ENCODE results near the gene SRC. TPM values are rescaled to one million over a fixed set of nuclear protein-coding genes. Genes with fewer than 3 reads are reported as not detected.

SRC gene
- total RNA-seq, 4 donors from 2014 or later, result 1.0 to 2.3 (median 1.8) TPM

DNA sequence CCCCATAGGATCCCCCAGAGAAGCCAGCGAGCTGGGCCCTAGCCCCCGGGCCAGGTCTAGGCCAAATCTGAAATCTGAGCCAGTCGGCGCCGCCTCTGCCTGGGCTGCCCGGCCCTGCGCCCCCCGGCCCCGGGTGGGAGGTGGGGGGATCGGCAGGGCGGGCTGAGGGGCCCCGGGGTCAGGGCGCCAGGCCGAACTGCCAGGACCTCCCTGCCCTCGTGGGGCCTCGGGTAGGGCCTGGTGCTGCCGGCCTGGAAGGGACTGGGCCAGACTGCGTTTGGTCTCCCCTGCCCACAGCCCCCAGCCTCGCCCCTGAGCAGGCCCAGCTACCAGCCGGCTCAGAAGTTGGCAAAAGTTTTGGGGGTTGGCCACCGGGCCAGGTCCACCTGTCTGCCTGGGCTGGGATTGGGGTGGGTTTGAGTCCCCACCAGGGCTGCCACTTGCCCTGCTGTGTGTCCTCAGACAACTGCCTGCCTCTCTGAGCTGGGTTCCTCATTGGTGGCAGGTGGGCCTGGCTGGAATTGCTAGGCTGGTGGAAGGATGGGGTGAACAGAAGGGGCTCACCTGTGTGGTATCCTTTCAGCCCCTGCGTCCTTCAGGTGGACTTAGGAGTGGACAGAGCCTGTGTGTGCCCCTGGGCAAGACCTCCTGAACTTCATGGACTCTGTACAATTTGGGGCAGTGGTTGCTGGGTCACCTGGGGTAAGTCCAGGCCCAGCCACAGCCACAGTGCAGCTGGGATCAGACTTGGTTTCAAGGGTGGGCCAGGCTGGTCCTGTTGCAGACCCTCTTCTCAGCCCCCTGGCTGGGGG is 801 bp downstream of the SRC start:
- peak overlapping the region; percentile 42 to 65 (median 56) for H3K4me3 ChIP-seq
- peak overlapping the region; percentile 25 to 69 (median 56) for H3K27ac ChIP-seq
- H3K36me3 ChIP-seq, result no peaks in the 10 kb centered on the region
- DNase-seq (no peak), ATAC-seq (no peak)
- in situ Hi-C loops (cut with MboI; ENCODE audit: low sequenced_read_pairs in 4 of 4), result no loop called here
- no peak for TF ChIP-seq POLR2A (IDR thresholded peaks at IDR 0.05)
- TF ChIP-seq, protein P1, sequence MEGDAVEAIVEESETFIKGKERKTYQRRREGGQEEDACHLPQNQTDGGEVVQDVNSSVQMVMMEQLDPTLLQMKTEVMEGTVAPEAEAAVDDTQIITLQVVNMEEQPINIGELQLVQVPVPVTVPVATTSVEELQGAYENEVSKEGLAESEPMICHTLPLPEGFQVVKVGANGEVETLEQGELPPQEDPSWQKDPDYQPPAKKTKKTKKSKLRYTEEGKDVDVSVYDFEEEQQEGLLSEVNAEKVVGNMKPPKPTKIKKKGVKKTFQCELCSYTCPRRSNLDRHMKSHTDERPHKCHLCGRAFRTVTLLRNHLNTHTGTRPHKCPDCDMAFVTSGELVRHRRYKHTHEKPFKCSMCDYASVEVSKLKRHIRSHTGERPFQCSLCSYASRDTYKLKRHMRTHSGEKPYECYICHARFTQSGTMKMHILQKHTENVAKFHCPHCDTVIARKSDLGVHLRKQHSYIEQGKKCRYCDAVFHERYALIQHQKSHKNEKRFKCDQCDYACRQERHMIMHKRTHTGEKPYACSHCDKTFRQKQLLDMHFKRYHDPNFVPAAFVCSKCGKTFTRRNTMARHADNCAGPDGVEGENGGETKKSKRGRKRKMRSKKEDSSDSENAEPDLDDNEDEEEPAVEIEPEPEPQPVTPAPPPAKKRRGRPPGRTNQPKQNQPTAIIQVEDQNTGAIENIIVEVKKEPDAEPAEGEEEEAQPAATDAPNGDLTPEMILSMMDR (IDR thresholded peaks at IDR 0.05 in 4 of 5, conservative IDR thresholded peaks at IDR 0.05 in 1 of 5), result no peak
- H3K4me1 ChIP-seq, result no peaks in the 10 kb centered on the region
- intact Hi-C loops (cut with DNase I; ENCODE audit: low total_unique reads), result no loop called here
- H3K27me3 ChIP-seq, result peaks cover 3 to 13% (median 10%) of the 10 kb centered on the region in 3 donors
- H3K9me3 ChIP-seq, result no peaks in the 10 kb centered on the region

DNA sequence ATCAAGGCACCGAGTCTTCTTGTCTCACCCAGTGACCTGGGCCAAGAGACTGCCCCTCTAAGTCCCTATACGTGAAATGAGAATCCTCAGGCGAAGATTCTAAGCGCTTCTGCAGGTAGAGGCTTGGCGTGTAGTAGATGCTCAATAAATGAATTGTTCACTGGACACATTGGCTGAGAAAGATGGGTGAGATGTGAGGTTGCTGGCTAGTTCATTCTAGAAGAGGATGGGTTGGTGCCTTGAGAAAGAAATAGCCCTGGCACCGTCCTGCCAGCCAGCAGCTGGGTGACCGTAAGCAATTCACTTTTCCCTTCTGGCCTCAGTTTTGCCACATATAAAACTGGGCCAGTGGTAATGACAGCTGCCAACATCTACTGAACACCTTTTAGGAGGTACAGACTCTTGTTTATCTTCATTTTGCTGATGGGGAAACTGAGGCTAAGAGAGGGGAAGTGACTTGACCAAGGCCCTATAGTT is 1.4 kb downstream of the SRC start:
- ATAC-seq, result no peak
- Histone ChIP-seq H3K27me3 (peaks cover 3 to 13% (median 10%) of the 10 kb centered on the region in 3 donors), H3K36me3 (no peaks in the 10 kb centered on the region), H3K4me1 (no peaks in the 10 kb centered on the region), H3K9me3 (no peaks in the 10 kb centered on the region), H3K27ac (no peak overlapping the region), H3K4me3 (no peak overlapping the region)
- no peak for DNase-seq
- no peak for TF ChIP-seq POLR2A (IDR thresholded peaks at IDR 0.05)
- TF ChIP-seq, protein P1 (IDR thresholded peaks at IDR 0.05 in 4 of 5, conservative IDR thresholded peaks at IDR 0.05 in 1 of 5), result no peak
- in situ Hi-C loops (cut with MboI; ENCODE audit: low sequenced_read_pairs in 4 of 4) (no loop called here), intact Hi-C loops (cut with DNase I; ENCODE audit: low total_unique reads) (no loop called here)

DNA sequence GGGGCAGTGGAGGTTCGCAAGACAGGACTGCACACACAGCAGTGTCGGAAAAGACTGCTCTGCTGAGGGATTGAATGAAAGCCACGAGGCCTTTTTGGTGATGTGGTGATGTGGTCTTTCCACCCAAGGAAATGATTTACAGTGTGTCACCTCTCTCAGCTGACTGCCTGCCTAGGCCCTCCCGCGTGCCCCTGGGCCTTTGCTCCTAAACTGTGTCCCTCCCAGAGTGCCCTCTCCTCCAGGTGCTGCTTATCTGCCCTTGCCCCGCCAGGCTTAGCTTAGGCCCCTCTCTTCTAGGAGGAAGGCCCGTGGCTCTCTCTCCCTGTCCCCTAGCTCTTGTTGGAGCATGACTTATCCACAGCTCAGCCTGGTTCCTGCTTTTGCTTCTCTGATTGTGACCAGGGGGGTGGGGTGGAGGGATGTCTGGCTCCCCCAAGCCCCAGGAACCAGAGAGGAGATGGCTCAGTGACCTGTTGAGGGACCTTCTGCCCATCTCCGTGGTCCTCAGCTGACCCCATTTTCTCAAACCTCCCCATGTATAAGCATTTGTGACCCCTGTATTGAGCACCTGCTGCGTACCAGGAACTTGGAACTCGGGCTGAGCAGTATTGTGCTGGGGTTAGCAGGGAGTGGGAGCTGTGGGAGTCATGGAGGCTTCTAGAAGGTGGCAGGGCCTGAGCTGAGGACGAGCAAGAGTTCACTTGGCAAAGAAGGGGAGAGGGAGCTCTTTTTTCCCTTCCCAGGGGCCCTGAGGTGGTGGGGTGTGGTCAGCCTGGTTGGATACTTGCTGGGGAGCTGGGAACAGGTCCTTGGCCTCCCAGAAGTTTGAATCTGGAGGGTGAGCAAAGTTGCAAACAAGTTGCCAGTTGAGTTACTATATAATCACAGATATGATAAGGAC is 2.2 kb downstream of the SRC start:
- in situ Hi-C loops (cut with MboI; ENCODE audit: low sequenced_read_pairs in 4 of 4), result no loop called here
- ATAC-seq (no peak), DNase-seq (no peak)
- H3K9me3 ChIP-seq, result no peaks in the 10 kb centered on the region
- no peak overlapping the region for H3K4me3 ChIP-seq
- TF ChIP-seq, protein P1 (IDR thresholded peaks at IDR 0.05 in 4 of 5, conservative IDR thresholded peaks at IDR 0.05 in 1 of 5), result no peak
- TF ChIP-seq POLR2A (IDR thresholded peaks at IDR 0.05), result no peak
- intact Hi-C loops (cut with DNase I; ENCODE audit: low total_unique reads), result no loop called here
- no peak overlapping the region for H3K27ac ChIP-seq
- H3K4me1 ChIP-seq, result no peaks in the 10 kb centered on the region
- H3K36me3 ChIP-seq, result no peaks in the 10 kb centered on the region
- H3K27me3 ChIP-seq, result peaks cover 3 to 13% (median 10%) of the 10 kb centered on the region in 3 donors

DNA sequence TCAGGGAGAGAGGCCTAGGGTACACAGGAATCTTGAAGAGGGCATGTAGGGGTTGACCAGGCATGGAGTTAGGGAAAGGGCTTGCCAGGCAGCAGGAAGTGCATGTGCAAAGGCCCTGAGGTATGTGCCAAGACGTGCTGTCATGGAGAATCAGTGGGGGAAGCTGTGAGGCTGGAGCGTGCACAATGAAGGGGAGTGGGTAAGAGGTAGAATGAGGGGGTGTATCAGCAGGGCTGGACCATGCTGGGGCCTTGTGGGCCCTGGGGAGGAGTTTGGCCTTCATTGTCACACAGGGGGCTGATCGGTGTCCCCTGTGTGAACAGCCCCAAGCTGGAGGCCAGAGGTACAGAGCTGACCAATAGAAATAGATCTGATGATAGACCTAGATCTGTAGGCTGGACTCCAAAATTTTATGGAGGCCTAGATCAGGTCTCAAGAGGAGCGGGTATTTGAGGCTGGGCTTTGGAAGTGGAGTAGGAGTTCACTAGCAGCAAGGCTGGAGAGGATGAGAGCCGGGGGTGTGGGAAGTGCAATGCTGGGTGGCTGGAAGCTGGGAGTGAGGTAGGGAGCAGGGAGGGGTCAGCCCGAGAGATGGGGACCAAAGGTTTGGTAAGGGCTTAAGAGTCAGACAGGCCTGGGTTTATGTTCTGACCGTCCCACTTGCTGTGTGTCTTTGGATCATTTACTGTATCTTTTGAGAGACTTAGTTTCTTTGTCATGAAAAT is 3.0 kb downstream of the SRC start:
- H3K4me3 ChIP-seq, result no peak overlapping the region
- in situ Hi-C loops (cut with MboI; ENCODE audit: low sequenced_read_pairs in 4 of 4), result no loop called here
- intact Hi-C loops (cut with DNase I; ENCODE audit: low total_unique reads), result no loop called here
- ATAC-seq (no peak), DNase-seq (no peak)
- H3K27ac ChIP-seq, result no peak overlapping the region
- peaks cover 3 to 13% (median 10%) of the 10 kb centered on the region in 3 donors for H3K27me3 ChIP-seq
- H3K9me3 ChIP-seq, result no peaks in the 10 kb centered on the region
- H3K36me3 ChIP-seq, result no peaks in the 10 kb centered on the region
- TF ChIP-seq POLR2A (IDR thresholded peaks at IDR 0.05), result no peak
- TF ChIP-seq, protein P1 (IDR thresholded peaks at IDR 0.05 in 4 of 5, conservative IDR thresholded peaks at IDR 0.05 in 1 of 5), result no peak
- no peaks in the 10 kb centered on the region for H3K4me1 ChIP-seq

Measured in gastrocnemius medialis (tissue), 4 donors.